ENCODE measurements around the gene GAP43. TPM values are rescaled to one million over a fixed set of nuclear protein-coding genes. Genes with fewer than 3 reads are reported as not detected.
A peak's percentile ranks its signal among the peaks of the same experiment; 100 is the strongest.

GAP43 gene
- total RNA-seq, 2 experiments from 2014 or later = 0.17 TPM; not detected in 1

DNA sequence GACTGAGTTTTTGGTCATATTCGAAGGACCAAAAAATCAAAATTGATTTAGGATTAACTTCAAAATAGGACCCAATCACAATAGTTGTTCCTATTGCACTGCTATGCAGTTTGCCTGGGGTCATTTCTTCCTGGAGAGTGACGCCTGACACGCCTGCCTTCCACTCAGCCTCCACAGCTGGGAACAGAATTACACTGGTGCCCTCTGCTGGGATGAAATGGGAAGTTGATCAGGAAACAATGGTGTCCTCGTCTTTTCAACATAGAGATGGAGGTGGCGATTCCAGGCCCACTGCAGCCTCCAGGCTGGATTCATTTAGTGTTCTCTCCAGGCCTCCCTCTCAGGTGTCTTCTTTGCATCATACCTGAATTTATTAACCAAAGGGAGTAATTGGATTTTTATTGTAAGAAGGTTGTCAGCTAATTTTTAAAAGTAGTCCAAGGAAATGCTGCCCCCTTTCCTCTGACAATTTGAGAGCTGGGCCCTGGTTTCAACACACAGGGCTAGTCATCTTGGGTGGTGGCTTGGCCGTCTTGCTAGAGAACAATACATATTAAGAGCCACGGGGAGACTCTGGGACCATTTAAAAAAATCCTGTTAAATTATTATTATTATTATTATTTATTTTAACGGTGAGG is 69.7 kb downstream of the GAP43 start:
- Mint-ChIP-seq H3K9me3 (no peaks in the 10 kb centered on the region), H3K36me3 (ENCODE audit: low read depth) (no peaks in the 10 kb centered on the region), H3K4me3 (no peak overlapping the region), H3K27me3 (ENCODE audit: low read depth) (no peaks in the 10 kb centered on the region), H3K27ac (no peak overlapping the region), H3K4me1 (ENCODE audit: low read depth) (peaks cover 2% of the 10 kb centered on the region)
- DNase-seq = peak; percentile 86
- intact Hi-C loops (cut with micrococcal nuclease) = loop anchor here (1.0 to 10.0 kb wide), 9 partner anchors 91 to 1308 kb away; no protein-coding TSS in a partner anchor
- CTCF ChIA-PET = interaction anchor here (0.6 to 2.5 kb wide), 10 partner anchors 10 to 650 kb away, joined by 3 to 21 read pairs (median 4); no protein-coding TSS in a partner anchor

DNA sequence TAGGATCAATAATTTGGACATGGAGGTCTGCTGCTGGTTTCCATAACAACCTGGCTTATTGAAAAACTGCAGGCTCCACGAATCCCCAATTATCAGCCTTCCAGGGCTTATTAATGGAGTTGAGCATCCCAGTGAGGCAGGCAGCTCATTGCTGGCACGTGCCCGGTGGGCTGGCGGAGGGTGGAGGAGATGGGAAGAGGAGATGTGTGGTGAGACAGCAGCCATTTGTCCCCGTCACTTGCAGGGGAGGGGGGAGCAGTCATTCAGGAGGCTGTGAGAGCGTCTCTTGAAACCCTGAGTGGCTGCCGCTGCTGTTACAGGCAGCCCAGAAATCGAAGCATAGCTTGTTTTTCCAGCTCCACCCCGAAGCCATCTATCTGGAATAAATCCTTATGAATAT is 70.6 kb downstream of the GAP43 start:
- Mint-ChIP-seq H3K27ac (no peak overlapping the region), H3K27me3 (ENCODE audit: low read depth) (no peaks in the 10 kb centered on the region), H3K36me3 (ENCODE audit: low read depth) (no peaks in the 10 kb centered on the region), H3K4me3 (no peak overlapping the region), H3K9me3 (no peaks in the 10 kb centered on the region), H3K4me1 (ENCODE audit: low read depth) (peaks cover 2% of the 10 kb centered on the region)
- CTCF ChIA-PET = interaction anchor here (0.6 to 2.5 kb wide), 7 partner anchors 9 to 771 kb away, joined by 3 to 21 read pairs (median 4); no protein-coding TSS in a partner anchor
- intact Hi-C loops (cut with micrococcal nuclease) = loop anchor here (1.0 to 10.0 kb wide), 9 partner anchors 90 to 1309 kb away; no protein-coding TSS in a partner anchor
- DNase-seq = no peak

DNA sequence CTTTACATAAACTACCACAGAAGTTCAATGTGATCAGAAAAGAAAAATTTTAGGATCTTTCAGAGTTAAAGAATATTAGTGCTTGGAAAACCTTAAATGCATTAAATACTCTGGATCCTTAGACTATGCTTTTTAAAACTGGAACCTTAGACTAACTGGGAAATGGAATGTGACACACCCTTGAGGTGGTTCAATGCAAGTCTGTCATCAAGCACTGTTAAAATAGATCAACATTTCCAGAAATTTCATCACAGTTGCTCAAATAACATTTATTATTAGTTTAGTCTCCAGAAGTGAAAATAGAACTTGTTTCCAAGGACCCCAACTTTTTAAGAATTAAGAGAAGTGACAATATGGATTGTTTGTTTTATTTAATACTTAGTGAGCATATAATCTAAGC is 71.8 kb downstream of the GAP43 start:
- CTCF ChIA-PET = no interaction called here
- H3K27me3 Mint-ChIP-seq (ENCODE audit: low read depth) = no peaks in the 10 kb centered on the region
- intact Hi-C loops (cut with micrococcal nuclease) = loop anchor here (10.0 kb wide), 1 partner anchor 180 kb away; no protein-coding TSS in a partner anchor
- no peak overlapping the region for H3K27ac Mint-ChIP-seq
- DNase-seq = no peak
- H3K4me1 Mint-ChIP-seq (ENCODE audit: low read depth) = peaks cover 5% of the 10 kb centered on the region
- H3K9me3 Mint-ChIP-seq = no peaks in the 10 kb centered on the region
- H3K4me3 Mint-ChIP-seq = no peak overlapping the region
- H3K36me3 Mint-ChIP-seq (ENCODE audit: low read depth) = no peaks in the 10 kb centered on the region

DNA sequence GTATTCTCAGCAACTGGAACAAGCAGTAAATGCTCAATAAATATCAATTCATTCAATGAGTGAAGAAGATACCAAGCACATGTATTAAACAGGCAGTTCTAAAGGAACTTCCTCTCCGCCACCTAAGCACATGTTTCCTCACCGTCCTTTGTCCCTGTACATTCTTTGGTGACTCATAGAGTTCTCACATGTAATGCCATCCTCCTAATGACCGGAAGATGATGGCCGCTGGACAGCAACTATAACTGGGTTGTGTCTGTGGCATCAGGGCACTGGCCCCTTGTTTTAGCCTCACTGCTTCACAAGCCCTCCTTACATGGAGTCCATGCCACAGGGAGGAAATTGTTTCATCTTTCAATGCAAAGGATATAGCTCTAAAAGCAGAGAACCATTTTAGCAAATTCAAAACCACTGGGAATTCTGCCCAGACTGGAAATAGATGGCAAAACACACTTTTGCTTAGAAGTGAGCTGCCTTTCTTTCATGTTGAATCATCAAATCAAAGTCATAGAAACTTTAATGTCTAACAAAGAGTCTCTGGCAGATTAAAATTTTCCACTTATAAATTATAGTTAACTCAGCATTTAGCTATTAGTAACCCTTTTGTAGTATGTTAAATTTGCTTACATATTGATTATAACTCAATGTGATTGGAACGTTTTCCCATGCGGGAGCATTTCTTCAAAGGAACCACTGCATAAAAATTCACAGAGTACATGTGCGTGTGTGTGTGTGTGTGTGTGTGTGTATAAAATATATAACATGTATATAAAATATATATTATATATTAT is 74.1 kb downstream of the GAP43 start:
- CTCF ChIA-PET = interaction anchor here (1.0 to 1.8 kb wide), 3 partner anchors 12 to 118 kb away, joined by 3 to 8 read pairs (median 3); no protein-coding TSS in a partner anchor
- Mint-ChIP-seq H3K4me3 (no peak overlapping the region), H3K27me3 (ENCODE audit: low read depth) (no peaks in the 10 kb centered on the region), H3K4me1 (ENCODE audit: low read depth) (peaks cover 5% of the 10 kb centered on the region), H3K36me3 (ENCODE audit: low read depth) (no peaks in the 10 kb centered on the region), H3K27ac (no peak overlapping the region), H3K9me3 (no peaks in the 10 kb centered on the region)
- intact Hi-C loops (cut with micrococcal nuclease) = loop anchor here (10.0 kb wide), 1 partner anchor 183 kb away; no protein-coding TSS in a partner anchor
- DNase-seq = no peak

DNA sequence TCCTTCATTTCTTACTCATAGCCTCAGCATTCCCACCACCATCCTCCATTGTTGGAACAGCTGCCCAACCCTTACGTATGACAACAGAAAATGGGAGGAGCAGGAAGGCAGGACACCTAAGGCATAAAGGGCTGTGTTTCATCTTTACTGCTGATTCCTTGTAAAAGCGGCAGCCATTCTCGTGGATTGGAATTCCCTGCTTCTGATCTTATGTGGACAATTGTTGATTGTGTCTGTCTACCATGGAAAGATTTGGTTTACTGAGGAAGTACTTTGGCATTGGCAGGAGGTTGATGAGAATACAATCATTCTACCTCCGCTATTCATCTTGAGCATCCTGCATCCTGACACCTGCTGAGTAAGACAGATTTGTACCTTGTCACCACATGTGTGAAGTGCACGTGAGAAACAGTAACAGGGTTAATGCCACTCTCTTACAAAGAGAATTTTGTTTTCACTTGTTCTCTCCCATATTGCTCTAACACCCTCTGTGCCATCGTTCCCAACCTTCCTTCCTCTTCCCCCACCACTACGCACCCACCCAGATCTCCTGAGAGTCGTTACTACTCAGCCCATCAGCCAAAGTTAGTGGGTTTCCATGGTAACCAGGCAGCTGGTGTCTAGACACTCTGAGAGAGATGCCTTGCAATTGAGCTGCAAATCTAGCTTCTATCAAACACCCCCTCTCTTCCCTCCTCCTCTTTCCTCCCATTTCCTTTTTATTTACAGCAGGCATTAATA is 75.7 kb downstream of the GAP43 start:
- no peaks in the 10 kb centered on the region for H3K27me3 Mint-ChIP-seq (ENCODE audit: low read depth)
- CTCF ChIA-PET = interaction anchor here (0.5 to 1.8 kb wide), 3 partner anchors 30 to 132 kb away, joined by 3 to 8 read pairs (median 3); no protein-coding TSS in a partner anchor
- H3K4me1 Mint-ChIP-seq (ENCODE audit: low read depth) = peaks cover 4% of the 10 kb centered on the region
- DNase-seq = no peak
- no peaks in the 10 kb centered on the region for H3K9me3 Mint-ChIP-seq
- no peaks in the 10 kb centered on the region for H3K36me3 Mint-ChIP-seq (ENCODE audit: low read depth)
- no peak overlapping the region for H3K27ac Mint-ChIP-seq
- H3K4me3 Mint-ChIP-seq = no peak overlapping the region
- intact Hi-C loops (cut with micrococcal nuclease) = loop anchor here (10.0 kb wide), 1 partner anchor 184 kb away; no protein-coding TSS in a partner anchor

DNA sequence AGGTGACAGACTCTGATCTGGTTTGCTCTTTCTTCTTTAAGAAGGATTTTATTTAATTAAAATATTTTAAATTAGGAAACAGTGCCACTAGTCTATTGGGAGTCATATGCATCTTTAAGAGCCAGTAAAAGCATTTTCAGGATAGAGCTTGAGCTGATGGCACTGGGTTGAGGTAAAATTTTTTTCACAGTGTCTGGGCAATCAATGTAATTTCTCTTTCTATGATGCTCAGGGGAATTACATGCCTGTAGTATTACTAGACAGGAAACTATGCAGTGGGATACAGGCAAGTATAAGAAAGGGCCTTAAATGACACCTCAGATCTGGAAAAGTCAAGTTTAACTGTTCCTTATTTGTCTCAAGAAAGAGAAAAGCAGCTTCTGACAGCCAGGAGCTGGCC is 76.4 kb downstream of the GAP43 start:
- intact Hi-C loops (cut with micrococcal nuclease) = loop anchor here (10.0 kb wide), 1 partner anchor 185 kb away; no protein-coding TSS in a partner anchor
- peaks cover 4% of the 10 kb centered on the region for H3K4me1 Mint-ChIP-seq (ENCODE audit: low read depth)
- H3K9me3 Mint-ChIP-seq = no peaks in the 10 kb centered on the region
- H3K27me3 Mint-ChIP-seq (ENCODE audit: low read depth) = no peaks in the 10 kb centered on the region
- no peak for DNase-seq
- H3K4me3 Mint-ChIP-seq = no peak overlapping the region
- H3K27ac Mint-ChIP-seq = no peak overlapping the region
- CTCF ChIA-PET = no interaction called here
- H3K36me3 Mint-ChIP-seq (ENCODE audit: low read depth) = no peaks in the 10 kb centered on the region

DNA sequence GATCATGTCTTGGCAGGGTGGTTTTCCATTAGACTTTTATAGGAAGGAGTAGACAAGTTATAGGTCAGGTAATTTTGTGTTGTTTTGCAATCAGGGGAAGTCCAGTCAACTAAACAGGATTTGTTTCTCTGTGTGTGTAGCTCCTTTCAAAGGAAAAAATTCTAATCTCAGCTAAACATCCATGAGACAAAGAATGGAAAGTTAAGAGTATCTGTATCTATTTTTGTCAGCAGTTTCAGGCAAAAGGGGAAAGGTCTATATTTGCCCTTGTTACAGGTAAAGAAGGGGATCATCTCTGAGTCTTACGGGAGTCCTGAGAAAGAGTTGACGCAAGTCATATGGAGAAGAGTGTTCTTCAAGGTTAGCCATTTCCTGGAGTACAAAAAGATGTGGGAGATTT is 79.3 kb downstream of the GAP43 start:
- H3K27ac Mint-ChIP-seq = no peak overlapping the region
- no peaks in the 10 kb centered on the region for H3K27me3 Mint-ChIP-seq (ENCODE audit: low read depth)
- DNase-seq = no peak
- peaks cover 4% of the 10 kb centered on the region for H3K4me1 Mint-ChIP-seq (ENCODE audit: low read depth)
- intact Hi-C loops (cut with micrococcal nuclease) = no loop called here
- CTCF ChIA-PET = interaction anchor here (2.1 kb wide), 1 partner anchor 9 kb away, joined by 5 read pairs; no protein-coding TSS in a partner anchor
- H3K36me3 Mint-ChIP-seq (ENCODE audit: low read depth) = no peaks in the 10 kb centered on the region
- no peaks in the 10 kb centered on the region for H3K9me3 Mint-ChIP-seq
- no peak overlapping the region for H3K4me3 Mint-ChIP-seq

DNA sequence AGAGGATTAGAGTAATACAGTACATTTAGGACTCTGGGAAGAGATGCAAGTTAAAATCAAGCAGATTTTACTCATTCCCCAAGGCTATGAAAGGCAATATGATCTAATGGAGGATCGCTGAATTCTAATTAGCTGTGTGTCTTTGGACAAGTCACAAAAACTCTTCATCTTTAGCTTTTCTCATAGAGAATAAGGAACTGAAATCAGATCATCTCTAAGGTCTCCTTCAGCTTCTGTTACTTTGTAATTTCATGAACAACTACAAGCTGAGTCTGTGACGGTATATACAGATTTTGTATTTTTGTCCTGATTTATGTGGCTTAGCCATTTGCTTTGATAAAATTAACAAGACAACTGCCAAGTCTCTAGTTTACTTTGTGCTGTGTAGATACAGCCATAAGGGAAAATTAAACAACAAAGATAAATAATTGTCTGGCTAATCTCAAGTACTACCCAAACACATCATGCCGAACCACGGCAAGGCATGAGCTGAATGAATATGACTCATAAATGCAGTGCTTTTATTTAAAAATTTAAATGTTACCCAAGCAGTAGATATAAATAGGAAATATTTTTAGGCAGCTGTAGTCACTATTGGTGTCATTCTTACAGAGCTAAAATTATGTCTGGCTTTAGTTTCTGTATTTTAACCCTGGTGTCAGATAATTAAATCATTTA is 81.5 kb downstream of the GAP43 start:
- Mint-ChIP-seq H3K9me3 (no peaks in the 10 kb centered on the region), H3K27ac (no peak overlapping the region), H3K4me1 (ENCODE audit: low read depth) (no peaks in the 10 kb centered on the region), H3K36me3 (ENCODE audit: low read depth) (no peaks in the 10 kb centered on the region), H3K4me3 (no peak overlapping the region), H3K27me3 (ENCODE audit: low read depth) (no peaks in the 10 kb centered on the region)
- DNase-seq = no peak
- CTCF ChIA-PET = interaction anchor here (0.6 to 2.2 kb wide), 3 partner anchors 11 to 976 kb away, joined by 3 to 9 read pairs (median 3); no protein-coding TSS in a partner anchor
- intact Hi-C loops (cut with micrococcal nuclease) = no loop called here

DNA sequence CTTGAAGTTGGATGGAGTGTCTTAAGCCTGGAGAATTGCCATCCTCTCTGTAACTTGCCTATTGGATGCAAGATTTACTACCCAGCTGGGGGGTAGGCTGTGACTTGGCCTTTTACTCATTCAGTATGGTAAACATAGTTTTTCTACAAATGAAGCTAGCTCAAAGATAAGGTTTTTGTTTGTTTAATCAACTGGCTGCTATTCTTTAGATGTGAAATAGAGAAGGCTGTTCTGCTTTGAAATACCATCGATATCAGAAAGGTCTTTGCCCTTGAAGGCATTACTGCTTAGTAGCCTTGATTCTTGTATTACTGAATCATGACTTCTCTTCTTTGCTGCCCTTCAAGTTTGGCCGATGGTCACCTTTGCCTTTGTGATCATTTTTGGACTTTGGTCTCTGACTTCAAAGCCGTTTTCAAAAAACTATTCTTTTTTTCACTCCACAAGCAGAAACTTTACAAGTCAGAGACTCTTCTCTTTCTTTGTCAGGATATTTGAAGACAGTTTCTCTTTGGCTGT is 83.1 kb downstream of the GAP43 start:
- H3K4me3 Mint-ChIP-seq = no peak overlapping the region
- H3K4me1 Mint-ChIP-seq (ENCODE audit: low read depth) = no peaks in the 10 kb centered on the region
- no peaks in the 10 kb centered on the region for H3K36me3 Mint-ChIP-seq (ENCODE audit: low read depth)
- CTCF ChIA-PET = interaction anchor here (2.2 kb wide), 1 partner anchor 13 kb away, joined by 9 read pairs; no protein-coding TSS in a partner anchor
- H3K9me3 Mint-ChIP-seq = no peaks in the 10 kb centered on the region
- peaks cover 4% of the 10 kb centered on the region for H3K27me3 Mint-ChIP-seq (ENCODE audit: low read depth)
- no peak for DNase-seq
- no peak overlapping the region for H3K27ac Mint-ChIP-seq
- intact Hi-C loops (cut with micrococcal nuclease) = no loop called here

DNA sequence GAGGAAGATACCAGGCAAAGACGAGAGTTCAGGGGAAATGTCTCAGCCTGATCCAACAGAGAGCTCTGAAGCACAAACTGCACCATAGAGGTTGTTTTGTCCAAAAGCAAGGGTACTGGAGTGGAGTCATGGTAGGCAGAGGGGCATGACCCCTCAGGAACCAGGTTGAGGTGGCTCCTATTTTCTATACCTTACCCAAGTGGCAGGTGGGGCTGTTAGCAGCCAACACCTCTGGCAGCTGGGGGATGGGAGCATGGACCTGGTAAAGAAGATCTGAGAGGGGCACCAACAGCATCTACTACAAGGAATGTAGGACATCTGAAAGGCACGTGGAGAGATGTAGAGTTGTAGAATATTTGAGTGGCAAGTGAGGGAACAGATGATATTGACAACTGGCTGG is 85.2 kb downstream of the GAP43 start:
- Mint-ChIP-seq H3K4me3 (no peak overlapping the region), H3K9me3 (no peaks in the 10 kb centered on the region), H3K27ac (no peak overlapping the region), H3K36me3 (ENCODE audit: low read depth) (no peaks in the 10 kb centered on the region), H3K4me1 (ENCODE audit: low read depth) (no peaks in the 10 kb centered on the region), H3K27me3 (ENCODE audit: low read depth) (peaks cover 6% of the 10 kb centered on the region)
- CTCF ChIA-PET = interaction anchor here (0.5 kb wide), 1 partner anchor 859 kb away, joined by 4 read pairs; no protein-coding TSS in a partner anchor
- intact Hi-C loops (cut with micrococcal nuclease) = no loop called here
- DNase-seq = no peak

DNA sequence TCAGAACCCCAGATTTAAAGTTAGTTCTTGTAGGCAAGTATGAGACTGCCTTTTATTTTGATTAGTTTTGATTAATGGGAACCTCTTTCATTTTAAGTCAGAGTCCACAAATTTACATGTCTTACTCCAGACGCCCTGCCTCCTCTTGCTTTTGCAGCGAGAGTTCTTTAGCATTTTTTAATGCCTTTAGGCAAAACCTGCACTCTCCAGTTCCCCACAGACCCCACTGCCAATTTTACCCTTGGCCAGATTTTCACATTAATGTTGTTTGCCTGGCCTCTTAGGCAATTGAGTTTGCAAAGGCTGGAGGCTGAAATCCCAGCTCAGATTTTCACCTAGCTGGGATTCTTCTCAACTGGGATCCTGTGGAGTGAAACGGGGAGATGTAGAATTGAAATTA is 85.8 kb downstream of the GAP43 start:
- Mint-ChIP-seq H3K4me1 (ENCODE audit: low read depth) (no peaks in the 10 kb centered on the region), H3K27me3 (ENCODE audit: low read depth) (peaks cover 8% of the 10 kb centered on the region), H3K9me3 (no peaks in the 10 kb centered on the region), H3K27ac (no peak overlapping the region), H3K4me3 (no peak overlapping the region), H3K36me3 (ENCODE audit: low read depth) (no peaks in the 10 kb centered on the region)
- CTCF ChIA-PET = interaction anchor here (0.5 to 1.2 kb wide), 3 partner anchors 11 to 860 kb away, joined by 3 to 4 read pairs (median 3); no protein-coding TSS in a partner anchor
- intact Hi-C loops (cut with micrococcal nuclease) = no loop called here
- no peak for DNase-seq

Measured in activated naive CD4-positive, alpha-beta T cell treated with anti-CD3 and anti-CD28 coated beads for 36 hours (primary cell).